Neural crest cell (in vitro differentiated cells): ENCODE measurements around the gene ZC3H8. TPM values are rescaled to one million over a fixed set of nuclear protein-coding genes. Genes with fewer than 3 reads are reported as not detected.

Source experiments
- DNase-seq: peaks from one replicate; pipeline ENCODE4 v3.0.0; 2021; ENCODE audit warnings: low read depth, mixed read lengths, low spot score
- H3K27ac Mint-ChIP-seq: one replicate; pipeline ENCODE4 v1.8.0; 2021; ENCODE audit warnings: mild to moderate bottlenecking, mixed read lengths; ENCODE audit not compliant: unreplicated experiment
- H3K27me3 Mint-ChIP-seq: 2 replicates; pipeline ENCODE4 v1.8.0; 2021; ENCODE audit warnings: low read depth, mild to moderate bottlenecking, mixed read lengths
- H3K36me3 Mint-ChIP-seq: 2 replicates; pipeline ENCODE4 v1.8.0; 2021; ENCODE audit warnings: low read depth, mild to moderate bottlenecking, mixed read lengths
- H3K4me1 Mint-ChIP-seq: 2 replicates; pipeline ENCODE4 v1.8.0; 2021; ENCODE audit warnings: mixed read lengths
- H3K4me3 Mint-ChIP-seq: one replicate; pipeline ENCODE4 v1.8.0; 2021; ENCODE audit warnings: mild to moderate bottlenecking, mixed read lengths
- H3K9me3 Mint-ChIP-seq: 2 replicates; pipeline ENCODE4 v1.8.0; 2021; ENCODE audit warnings: mixed read lengths
- CTCF ChIP-seq: fragments of 200-600 bp; sonication (generic); conservative IDR thresholded peaks from 2 replicates; pipeline ENCODE4 v1.5.0; 2021; ENCODE audit warnings: antibody characterized with exemption, mild to moderate bottlenecking
- total RNA-seq: library from RNA; stranded (reverse); gene quantifications from 2 replicates; pipeline ENCODE4 v1.2.1, GENCODE V29; 2021

Gene ZC3H8
- total RNA-seq, 1 donor from 2014 or later, result 19.4 TPM

GRCh38 chr2:112201696-112202430, 53.0 kb downstream of the ZC3H8 start:
- no peak overlapping the region for H3K27ac Mint-ChIP-seq
- no peak for DNase-seq
- H3K4me3 Mint-ChIP-seq, result no peak overlapping the region
- H3K36me3 Mint-ChIP-seq, result peaks cover 14% of the 10 kb centered on the region
- H3K9me3 Mint-ChIP-seq, result peaks cover 12% of the 10 kb centered on the region
- H3K4me1 Mint-ChIP-seq, result no peaks in the 10 kb centered on the region
- no peaks in the 10 kb centered on the region for H3K27me3 Mint-ChIP-seq
- no peak for TF ChIP-seq CTCF

- no peaks in the 10 kb centered on the region for H3K4me1 Mint-ChIP-seq
- H3K4me3 Mint-ChIP-seq, result no peak overlapping the region
- no peak overlapping the region for H3K27ac Mint-ChIP-seq
- no peak for TF ChIP-seq CTCF
- DNase-seq, result no peak
- peaks cover 8% of the 10 kb centered on the region for H3K36me3 Mint-ChIP-seq
- no peaks in the 10 kb centered on the region for H3K27me3 Mint-ChIP-seq
- peaks cover 8% of the 10 kb centered on the region for H3K9me3 Mint-ChIP-seq
Measured at GRCh38 chr2:112199188-112199587, 55.7 kb downstream of the ZC3H8 start.

- no peak for TF ChIP-seq CTCF
- H3K27me3 Mint-ChIP-seq, result no peaks in the 10 kb centered on the region
- H3K27ac Mint-ChIP-seq, result no peak overlapping the region
- no peaks in the 10 kb centered on the region for H3K4me1 Mint-ChIP-seq
- H3K36me3 Mint-ChIP-seq, result peaks cover 7% of the 10 kb centered on the region
- H3K9me3 Mint-ChIP-seq, result peaks cover 6% of the 10 kb centered on the region
- no peak for DNase-seq
- H3K4me3 Mint-ChIP-seq, result no peak overlapping the region
Measured at GRCh38 chr2:112198780-112199179, 56.1 kb downstream of the ZC3H8 start.

GRCh38 chr2:112197868-112198267, 57.0 kb downstream of the ZC3H8 start:
- peaks cover 4% of the 10 kb centered on the region for H3K36me3 Mint-ChIP-seq
- H3K4me3 Mint-ChIP-seq, result no peak overlapping the region
- no peaks in the 10 kb centered on the region for H3K27me3 Mint-ChIP-seq
- TF ChIP-seq CTCF, result no peak
- no peaks in the 10 kb centered on the region for H3K9me3 Mint-ChIP-seq
- DNase-seq, result no peak
- no peaks in the 10 kb centered on the region for H3K4me1 Mint-ChIP-seq
- H3K27ac Mint-ChIP-seq, result no peak overlapping the region

- DNase-seq, result no peak
- Mint-ChIP-seq H3K27me3 (no peaks in the 10 kb centered on the region), H3K27ac (no peak overlapping the region), H3K36me3 (peaks cover 10% of the 10 kb centered on the region), H3K4me1 (no peaks in the 10 kb centered on the region), H3K9me3 (peaks cover 4% of the 10 kb centered on the region), H3K4me3 (no peak overlapping the region)
- no peak for TF ChIP-seq CTCF
Measured at GRCh38 chr2:112195950-112196349, 58.9 kb downstream of the ZC3H8 start.
